Fibroblast of skin of scalp (primary cell): ENCODE results near the gene GPRC6A.

Source experiments
- DNase-seq: peaks from one replicate; pipeline ENCODE4 v3.0.0-alpha.2; 2013

Gene GPRC6A

GRCh38 chr6:116783852-116784251, 45.0 kb downstream of the GPRC6A start:
- no peak for DNase-seq

- peak; percentile 35 for DNase-seq
Measured at GRCh38 chr6:116779573-116780164, 49.2 kb downstream of the GPRC6A start.

DNA sequence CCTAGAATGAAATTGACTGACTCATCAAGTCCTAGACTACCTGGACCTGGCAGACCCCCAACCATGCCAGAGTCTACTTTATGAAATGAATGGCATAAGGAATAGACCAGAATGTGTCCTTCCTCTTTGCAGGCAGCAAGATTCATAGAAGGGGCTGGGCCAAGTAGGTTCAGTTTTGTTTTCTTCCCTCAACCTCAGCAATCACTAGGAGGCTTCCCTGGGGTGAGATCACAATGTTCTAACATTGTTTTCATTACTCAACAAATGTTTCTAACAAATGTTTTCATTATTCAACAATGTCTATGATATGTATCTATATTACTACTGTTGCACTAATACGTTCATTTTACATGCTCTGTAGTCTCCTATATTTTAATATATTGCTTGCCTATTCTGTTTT, 55.0 kb downstream of the GPRC6A start:
- no peak for DNase-seq

DNA sequence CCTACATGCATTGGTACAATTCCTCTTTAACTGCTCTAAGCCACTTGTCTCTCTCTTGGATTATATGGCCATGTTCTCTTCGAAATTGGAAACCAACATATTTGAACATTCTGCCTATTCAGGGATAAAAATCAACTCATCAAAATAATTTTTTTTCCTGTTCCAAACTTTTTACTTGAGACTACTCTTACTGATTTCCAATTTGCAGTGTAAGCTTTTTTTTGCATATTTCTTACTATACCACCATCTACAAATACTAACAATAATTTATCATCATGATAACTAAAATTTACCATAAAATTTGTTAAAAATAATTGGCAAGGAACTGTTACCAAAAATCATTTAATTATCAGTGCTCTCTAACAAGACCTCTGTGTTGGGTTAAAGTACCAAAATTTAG, 56.4 kb downstream of the GPRC6A start:
- no peak for DNase-seq

DNA sequence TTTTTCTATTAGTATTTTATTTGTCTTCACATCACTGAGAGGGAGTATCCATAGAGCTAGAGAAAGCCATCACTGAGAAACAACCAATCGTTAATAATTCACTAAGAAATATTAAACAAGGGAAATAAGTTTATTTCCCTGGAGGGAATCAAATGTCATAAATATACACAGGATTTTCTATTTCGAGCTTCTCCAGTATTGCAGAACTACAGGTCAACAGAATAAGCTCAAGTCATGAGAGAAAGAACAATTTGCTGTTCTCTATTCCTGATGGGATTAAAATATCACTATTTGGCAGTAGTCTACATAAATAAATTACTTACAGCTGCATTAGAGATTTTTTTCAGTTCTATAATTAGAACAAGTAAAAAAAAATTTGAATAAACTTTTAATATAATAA, 61.2 kb downstream of the GPRC6A start:
- DNase-seq: no peak

DNA sequence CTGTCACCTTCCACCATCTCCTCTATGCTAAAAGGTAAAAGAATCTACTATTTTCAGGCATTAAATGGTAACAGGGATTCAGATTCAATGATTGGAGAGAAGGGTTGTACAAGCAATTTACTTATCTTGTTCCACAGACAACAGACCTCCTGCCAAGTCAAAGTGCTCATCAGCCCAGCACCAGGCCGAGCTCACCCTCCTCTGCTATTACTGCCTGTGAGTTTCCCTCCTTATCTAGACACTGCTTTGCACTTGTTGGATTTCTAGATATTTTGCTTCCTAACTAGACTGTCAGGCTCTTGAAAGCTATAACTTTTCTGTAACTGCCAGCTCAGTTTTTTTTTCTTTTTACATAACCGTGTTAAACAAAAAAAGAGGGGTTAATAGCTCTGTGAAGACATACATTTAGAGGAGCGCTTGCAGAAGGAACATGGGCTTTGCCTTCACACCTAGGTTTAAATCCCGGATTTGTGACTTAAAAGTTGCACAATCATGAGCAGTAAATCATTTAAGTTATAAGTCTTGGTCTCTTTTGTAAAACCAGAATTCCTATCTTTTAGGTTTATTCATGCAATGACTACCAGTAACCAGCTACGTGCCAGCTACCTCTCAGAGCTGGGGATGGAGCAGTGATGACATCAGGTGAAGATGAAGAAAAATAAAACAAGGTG, 62.2 kb downstream of the GPRC6A start:
- DNase-seq: no peak

DNA sequence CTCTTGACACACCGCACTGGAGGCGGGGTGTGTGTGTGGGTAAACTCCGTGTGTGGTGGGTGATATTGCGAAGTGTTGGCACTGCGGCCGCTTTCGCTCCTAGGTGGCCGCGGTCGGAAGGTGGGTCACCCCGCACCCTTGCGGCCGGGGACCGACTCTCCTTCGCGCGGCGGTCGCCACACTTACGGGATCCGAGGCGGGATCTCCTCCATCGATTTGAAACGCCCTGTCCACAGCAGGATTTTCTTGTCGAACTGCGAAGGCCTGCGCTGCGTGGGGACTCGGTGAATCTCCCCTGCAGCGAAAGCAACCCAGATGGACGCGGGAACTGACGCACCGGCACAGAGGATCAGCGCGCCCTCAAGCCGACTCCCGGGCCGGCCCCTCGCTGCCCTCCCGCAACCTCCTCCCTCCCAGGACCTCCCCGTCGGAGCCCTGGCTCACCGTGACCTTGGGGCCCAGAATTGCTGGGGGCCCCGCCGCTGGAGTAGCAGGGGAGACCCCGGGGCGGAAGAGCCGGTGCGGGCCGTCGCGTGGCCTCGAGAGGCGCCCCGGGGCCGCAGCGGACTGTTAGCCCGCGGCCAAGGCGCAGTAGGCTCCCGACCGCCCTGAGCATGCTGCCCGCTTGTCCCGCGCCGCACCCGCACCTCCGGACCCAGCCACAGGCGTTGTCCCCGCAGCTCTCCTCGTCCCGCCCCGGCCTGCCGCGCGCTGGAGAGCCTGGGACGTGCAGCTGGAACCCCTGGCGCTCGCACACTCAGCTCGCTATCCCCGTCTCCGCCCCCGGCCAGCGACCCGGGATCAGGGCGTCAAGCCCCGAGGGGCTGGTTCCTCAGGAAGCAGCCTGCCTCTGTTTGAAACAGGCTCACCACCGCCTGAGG, 63.7 kb downstream of the GPRC6A start, which contains the start of gene FAM162B:
TSS of gene FAM162B (minus strand) at position 759 of the 881 bp plus-strand sequence. CDS start at position 616, 143 bp downstream.
- DNase-seq: peak; percentile 9

DNA sequence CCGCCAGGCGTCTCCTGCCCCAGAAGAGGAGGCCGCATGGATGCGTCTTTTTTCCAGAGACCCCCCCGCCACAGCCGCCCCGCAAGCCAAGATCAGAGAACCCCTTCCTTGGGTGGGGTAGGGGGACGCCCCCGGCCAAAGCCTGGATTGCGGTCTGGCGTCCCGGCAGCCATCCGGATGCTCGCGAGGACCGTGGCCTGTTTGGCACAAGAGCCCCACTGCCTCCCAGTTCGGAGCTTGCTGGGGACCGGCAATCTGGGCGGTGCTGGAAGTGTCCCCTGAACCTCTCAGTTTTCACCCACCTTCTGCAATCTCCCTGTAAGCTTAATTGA, 64.3 kb downstream of the GPRC6A start:
- DNase-seq: no peak

DNA sequence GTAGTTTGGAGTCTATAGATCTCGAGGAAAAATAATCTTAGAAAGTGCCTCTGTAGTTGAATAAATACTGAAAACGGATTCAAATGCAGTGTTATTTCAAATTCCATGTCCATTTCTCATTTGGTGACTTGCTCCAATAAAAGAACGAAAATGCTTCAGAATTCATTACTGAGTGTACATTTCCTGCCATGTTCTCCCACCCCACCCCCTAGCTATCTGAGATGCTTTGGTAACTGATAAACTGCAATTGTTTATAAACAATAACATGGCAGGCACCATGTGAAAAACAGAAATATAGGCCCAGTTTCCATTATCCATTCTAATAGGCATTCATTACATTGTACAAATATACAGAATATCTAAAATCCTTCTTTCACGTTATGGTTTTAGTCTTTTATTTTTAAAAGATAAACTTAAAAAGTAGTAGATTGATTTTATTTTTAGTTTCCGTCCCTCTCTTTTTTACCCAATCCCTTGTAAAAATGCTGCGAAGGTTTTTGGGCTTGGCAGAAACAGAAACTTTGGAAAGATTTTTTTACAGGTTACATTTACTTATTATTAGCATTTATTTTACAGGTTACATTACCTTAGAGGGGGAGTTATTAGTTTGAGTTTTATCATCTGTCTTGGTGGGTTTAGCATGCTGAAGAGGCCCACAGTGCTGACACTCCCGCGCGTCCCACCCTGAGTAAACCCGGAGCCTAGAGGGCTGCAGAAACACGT, 64.8 kb downstream of the GPRC6A start:
- DNase-seq: no peak

DNA sequence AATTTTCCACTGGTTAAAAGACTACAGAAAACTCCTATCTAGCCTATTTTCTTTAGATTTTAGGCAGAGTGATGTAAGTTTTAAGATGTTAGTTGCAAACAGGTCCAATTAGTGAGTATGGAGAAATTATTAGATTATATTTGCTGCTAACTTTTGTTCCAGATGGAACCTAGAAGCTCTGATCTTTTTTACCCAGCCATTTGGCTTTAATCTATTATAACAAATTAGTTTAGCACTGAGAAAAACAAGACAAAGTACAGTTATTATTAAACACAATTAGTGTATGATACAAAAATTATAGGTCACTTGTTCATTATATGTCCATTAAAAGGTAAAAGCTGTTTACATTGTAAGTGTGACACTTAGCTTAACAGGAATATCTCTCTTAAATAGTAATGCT, 65.8 kb downstream of the GPRC6A start:
- no peak for DNase-seq

GRCh38 chr6:116762235-116762634, 66.6 kb downstream of the GPRC6A start:
- DNase-seq: no peak

- no peak for DNase-seq
Measured at GRCh38 chr6:116761779-116762178, 67.1 kb downstream of the GPRC6A start.

DNA sequence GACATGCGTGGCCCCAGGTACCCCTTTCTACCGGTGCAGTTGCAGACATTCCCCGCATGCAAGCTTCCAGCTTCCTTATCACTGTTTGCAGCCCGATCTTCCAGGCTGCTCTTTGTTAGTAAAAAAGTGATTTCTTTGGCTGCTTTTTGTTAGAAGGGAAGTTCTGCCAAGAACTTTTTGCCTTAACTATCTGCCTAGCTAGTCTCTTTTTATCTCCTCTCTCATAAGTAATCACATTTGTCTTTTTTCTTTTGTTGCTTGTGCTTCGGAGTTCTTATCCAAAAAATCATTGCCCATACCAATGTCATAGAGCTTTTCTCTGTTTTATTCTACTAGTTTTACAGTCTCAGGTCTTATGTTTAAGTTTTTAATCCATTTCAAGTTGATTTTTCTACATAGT, 83.7 kb downstream of the GPRC6A start:
- no peak for DNase-seq
